ENCODE data around the gene RAVER1. TPM values are rescaled to one million over a fixed set of nuclear protein-coding genes. Genes with fewer than 3 reads are reported as not detected.
A peak's percentile ranks its signal among the peaks of the same experiment; 100 is the strongest.

The RAVER1 gene
- total and polyA plus RNA-seq, 8 donors = 3.3 to 74.7 (median 12.8) TPM

GRCh38 chr19:10332158-10332964 is 968 bp downstream of the RAVER1 start:
- H3K27me3 ChIP-seq = no peaks in the 10 kb centered on the region
- H3K27ac ChIP-seq = peak overlapping the region in 4 of 5 donors; percentile 88 to 96 (median 92)
- TF ChIP-seq CTCF (IDR thresholded peaks at IDR 0.05) (no peak), EP300 (IDR thresholded peaks at IDR 0.05) (no peak), POLR2A (IDR thresholded peaks at IDR 0.05) (no peak), POLR2AphosphoS5 (IDR thresholded peaks at IDR 0.05) (no peak)
- peak in 1 of 2 donors; percentile 55 for DNase-seq
- peaks cover 32 to 39% (median 33%) of the 10 kb centered on the region in 4 donors for H3K36me3 ChIP-seq
- intact Hi-C loops (cut with DNase I; ENCODE audit: low total_unique reads) = no loop called here
- WGBS, 5 donors = 27 to 31% (median 28%) methylated on average over 12 to 18 of the region's 18 CpGs
- H3K4me3 ChIP-seq = peak overlapping the region; percentile 81 to 83 (median 82)
- H3K9me3 ChIP-seq = no peaks in the 10 kb centered on the region
- H3K4me1 ChIP-seq = peaks cover 17 to 40% (median 37%) of the 10 kb centered on the region in 4 donors

GRCh38 chr19:10329555-10329954 is 3.8 kb downstream of the RAVER1 start:
- WGBS, 5 donors = 89 to 96% (median 95%) methylated on average over 13 of the region's 13 CpGs
- H3K4me1 ChIP-seq = peaks cover 17 to 29% (median 26%) of the 10 kb centered on the region in 4 donors
- TF ChIP-seq POLR2AphosphoS5 (IDR thresholded peaks at IDR 0.05) (no peak), CTCF (IDR thresholded peaks at IDR 0.05) (no peak), POLR2A (IDR thresholded peaks at IDR 0.05) (no peak), EP300 (IDR thresholded peaks at IDR 0.05) (no peak)
- H3K27me3 ChIP-seq = no peaks in the 10 kb centered on the region
- intact Hi-C loops (cut with DNase I; ENCODE audit: low total_unique reads) = loop anchor here (10.0 kb wide), 1 partner anchor 45 kb away; no protein-coding TSS in a partner anchor
- H3K27ac ChIP-seq = no peak overlapping the region
- DNase-seq = no peak
- H3K9me3 ChIP-seq = no peaks in the 10 kb centered on the region
- H3K36me3 ChIP-seq = peaks cover 58 to 67% (median 61%) of the 10 kb centered on the region in 4 donors
- H3K4me3 ChIP-seq = no peak overlapping the region

GRCh38 chr19:10328558-10329429 is 4.5 kb downstream of the RAVER1 start:
- H3K4me3 ChIP-seq = no peak overlapping the region
- H3K27ac ChIP-seq = no peak overlapping the region
- intact Hi-C loops (cut with DNase I; ENCODE audit: low total_unique reads) = loop anchor here (10.0 kb wide), 1 partner anchor 46 kb away; no protein-coding TSS in a partner anchor
- WGBS, 5 donors = 92 to 96% (median 95%) methylated on average over 14 to 41 of the region's 41 CpGs
- peaks cover 9 to 22% (median 19%) of the 10 kb centered on the region in 4 donors for H3K4me1 ChIP-seq
- TF ChIP-seq POLR2A (IDR thresholded peaks at IDR 0.05) (no peak), EP300 (IDR thresholded peaks at IDR 0.05) (no peak), POLR2AphosphoS5 (IDR thresholded peaks at IDR 0.05) (no peak), CTCF (IDR thresholded peaks at IDR 0.05) (no peak)
- no peaks in the 10 kb centered on the region for H3K9me3 ChIP-seq
- no peak for DNase-seq
- H3K36me3 ChIP-seq = peaks cover 65 to 75% (median 69%) of the 10 kb centered on the region in 4 donors
- no peaks in the 10 kb centered on the region for H3K27me3 ChIP-seq

- intact Hi-C loops (cut with DNase I; ENCODE audit: low total_unique reads) = loop anchor here (10.0 kb wide), 1 partner anchor 47 kb away; no protein-coding TSS in a partner anchor
- Histone ChIP-seq H3K36me3 (peaks cover 75 to 85% (median 79%) of the 10 kb centered on the region in 4 donors), H3K4me1 (peaks cover 9 to 18% (median 13%) of the 10 kb centered on the region in 4 donors), H3K27ac (no peak overlapping the region), H3K9me3 (no peaks in the 10 kb centered on the region), H3K4me3 (no peak overlapping the region), H3K27me3 (no peaks in the 10 kb centered on the region)
- DNase-seq = no peak
- no peak for TF ChIP-seq CTCF (IDR thresholded peaks at IDR 0.05)
- TF ChIP-seq POLR2A (IDR thresholded peaks at IDR 0.05) = no peak
- TF ChIP-seq EP300 (IDR thresholded peaks at IDR 0.05) = no peak
- no peak for TF ChIP-seq POLR2AphosphoS5 (IDR thresholded peaks at IDR 0.05)
- 81 to 88% (median 85%) methylated on average over 7 of the region's 7 CpGs for WGBS, 5 donors
Measured at GRCh38 chr19:10327793-10328192, 5.5 kb downstream of the RAVER1 start.

Measured in stomach (tissue), 9 donors.